GM12878 (cell line): Measurements from ENCODE around the gene GIT1. TPM values are rescaled to one million over a fixed set of nuclear protein-coding genes. Genes with fewer than 3 reads are reported as not detected.

Source experiments
- ATAC-seq: fragments of 200-7000 bp; cut with Tn5 transposase; 3 replicates; pipeline ENCODE4 v1.9.1; 2020; ENCODE audit warnings: mild to moderate bottlenecking, moderate library complexity
- BruUV-seq: library from RNA; stranded (reverse); fragments of 400-500 nt; replicated peaks from 2 replicates; lab custom pipeline; 2021; lab: Mats Ljungman, UMichigan
- CTCF ChIA-PET: fragments of 300-600 bp; sonication (Branson Sonifier 250); formaldehyde crosslinking; extraction: SDS; loops from one replicate; lab custom pipeline; 2021; ENCODE audit warnings: inconsistent platforms; lab: Yijun Ruan, JAX
- POLR2A ChIA-PET: fragments of 350-600 bp; formaldehyde crosslinking; extraction: SDS; loops from one replicate; lab custom pipeline; 2021; ENCODE audit warnings: inconsistent platforms; lab: Charles Lee
- RAD21 ChIA-PET: fragments of 300-600 bp; sonication (Branson Sonifier 250); formaldehyde crosslinking; loops from one replicate; lab custom pipeline; 2023; ENCODE audit warnings: antibody characterized with exemption; ENCODE audit not compliant: unreplicated experiment; lab: Charles Lee
- SMC1A ChIA-PET: fragments of 300-600 bp; sonication (Branson Sonifier 250); formaldehyde crosslinking; loops from one replicate; lab custom pipeline; 2023; ENCODE audit not compliant: unreplicated experiment, uncharacterized antibody; lab: Charles Lee
- DNase-seq: peaks from one replicate; pipeline ENCODE4 v3.0.0-alpha.2; 2011; ENCODE audit warnings: low read depth, low spot score
- FAIRE-seq: peaks from 3 replicates; lab custom pipeline; 2011; peaks lifted over from hg19 to GRCh38; lab: Jason Lieb, UNC
- H2AFZ ChIP-seq: 2 replicates; pipeline ENCODE4 v1.6.0; 2011; ENCODE audit warnings: low read depth, low read length, control low read depth; ENCODE audit not compliant: control insufficient read depth
- H3K27ac ChIP-seq: 2 replicates; pipeline ENCODE4 v1.5.1; 2011; ENCODE audit warnings: control low read depth; ENCODE audit not compliant: control insufficient read depth, insufficient read depth
- H3K27me3 ChIP-seq, 2 experiments: replicated peaks in 1 of 2; 2 replicates each; pipeline versions ENCODE4 v1.6.0 to v1.6.1; 2011; ENCODE audit warnings: low read length in 1 of 2; ENCODE audit not compliant: control insufficient read depth in 2 of 2, insufficient read depth in 2 of 2
- H3K36me3 ChIP-seq, 2 experiments: 2 replicates each; pipeline ENCODE4 v1.5.1; 2011; ENCODE audit warnings: low read length in 1 of 2; ENCODE audit not compliant: control insufficient read depth in 2 of 2, insufficient read depth in 2 of 2
- H3K4me1 ChIP-seq: 2 replicates; pipeline ENCODE4 v1.6.1; 2011; ENCODE audit warnings: mild to moderate bottlenecking, low read length, moderate library complexity, mixed read lengths; ENCODE audit not compliant: control insufficient read depth, insufficient read depth
- H3K4me2 ChIP-seq: 2 replicates; pipeline ENCODE4 v1.6.0; 2011; ENCODE audit warnings: control low read depth; ENCODE audit not compliant: control insufficient read depth, insufficient read depth
- H3K4me3 ChIP-seq: fragments of 200-600 bp; sonication (generic); 2 replicates; pipeline ENCODE4 v1.5.1; 2016
- H3K79me2 ChIP-seq: 2 replicates; pipeline ENCODE4 v1.6.0; 2011; ENCODE audit warnings: low read length; ENCODE audit not compliant: control insufficient read depth, insufficient read depth
- H3K9ac ChIP-seq: 2 replicates; pipeline ENCODE4 v1.8.0; 2011; ENCODE audit warnings: low read length, control low read depth, mixed read lengths; ENCODE audit not compliant: control insufficient read depth, insufficient read depth
- H3K9me3 ChIP-seq: replicated peaks from 3 replicates; pipeline ENCODE4 v1.5.1; 2011; ENCODE audit warnings: mild to moderate bottlenecking, low read length; ENCODE audit not compliant: control insufficient read depth, insufficient read depth
- H4K20me1 ChIP-seq: 2 replicates; pipeline ENCODE4 v1.6.0; 2011; ENCODE audit not compliant: control insufficient read depth, insufficient read depth
- BHLHE40 ChIP-seq, 2 experiments: fragments of 450-650 bp in 1 of 2; IDR thresholded peaks; 2 replicates each; pipeline ENCODE4 v1.6.1; 2011 to 2017; ENCODE audit warnings: low read depth in 2 of 2, borderline replicate concordance in 1 of 2, improper control_type of control experiment in 1 of 2, low read length in 1 of 2, mild to moderate bottlenecking in 1 of 2
- HDAC6 ChIP-seq: fragments of 200-600 bp; sonication (generic); IDR thresholded peaks from one replicate; pipeline ENCODE4 v1.8.0; 2017; ENCODE audit warnings: antibody characterized with exemption; ENCODE audit not compliant: unreplicated experiment
- IRF4 ChIP-seq: IDR thresholded peaks from 2 replicates; pipeline ENCODE4 v1.6.1; 2011; ENCODE audit warnings: low read depth, low read length
- JUNB ChIP-seq: IDR thresholded peaks from 2 replicates; pipeline ENCODE4 v1.6.1; 2016; ENCODE audit warnings: antibody characterized with exemption, mild to moderate bottlenecking
- MEF2B ChIP-seq: fragments of 450-650 bp; IDR thresholded peaks from 2 replicates; pipeline ENCODE4 v1.6.1; 2018; ENCODE audit warnings: mild to moderate bottlenecking, moderate library complexity; ENCODE audit not compliant: partially characterized antibody, poor library complexity, severe bottlenecking
- SMARCA5 ChIP-seq: fragments of 450-650 bp; IDR thresholded peaks from 2 replicates; pipeline ENCODE4 v1.6.1; 2017; ENCODE audit warnings: mild to moderate bottlenecking
- YY1 ChIP-seq: IDR thresholded peaks from 2 replicates; pipeline ENCODE4 v1.6.1; 2011; ENCODE audit warnings: low read depth, mild to moderate bottlenecking, low read length
- WGBS: methylation state at CpG from one replicate; pipeline ENCODE4 v1.1.6; 2016; ENCODE audit warnings: low lambda C conversion rate; ENCODE audit not compliant: insufficient replicate concordance, insufficient coverage; ENCODE audit errors: missing lambda C conversion rate; 5-methylcytosine and 5-hydroxymethylcytosine counted together
- in situ Hi-C: fragments of 300-500 bp; cut with MboI; formaldehyde crosslinking; loops from 9 replicates; pipeline ENCODE4 v1.14.3; 2018; ENCODE audit warnings: mixed read lengths
- intact Hi-C: fragments of 100-400 bp; cut with micrococcal nuclease; formaldehyde crosslinking; loops from one replicate; pipeline ENCODE4 v1.14.2; 2022; ENCODE audit not compliant: unreplicated experiment
- polyA plus RNA-seq, 11 experiments: library from polyadenylated mRNA; depleted of rRNA in 4 of 11; unstranded in 6 of 11; stranded (reverse) in 5 of 11; fragments of >200 nt; fragmentation: Nextera tagmentation in 4 of 11; fragmentation: Illumina TruSeq in 1 of 11; extraction: Ambion mirVana in 4 of 11; extraction: Trizol in 1 of 11; gene quantifications; 1 replicate in 1 of 11; 2 replicates in 10 of 11; pipeline versions ENCODE4 v1.2.1 to v1.2.3, GENCODE V29; 2011 to 2016; ENCODE audit warnings: inconsistent platforms in 2 of 11, missing spikeins in 2 of 11, low read depth in 1 of 11
- total RNA-seq, 4 experiments: library from RNA; depleted of rRNA in 3 of 4; stranded (reverse); fragments of >200 nt in 3 of 4; fragmentation: Illumina TruSeq in 1 of 4; extraction: Trizol in 1 of 4; gene quantifications; 2 replicates each; pipeline versions ENCODE4 v1.2.1 to v1.2.3, GENCODE V29; 2013 to 2021

GIT1 gene
- total and polyA plus RNA-seq, 10 of the 15 experiments (the other 5 are each of a cell fraction or from before 2014, with no cell fraction given), result 0.24 to 45.3 (median 20.9) TPM

GRCh38 chr17:29575511-29576213, 13.8 kb downstream of the GIT1 start:
- Histone ChIP-seq H2AFZ (no peak overlapping the region), H3K4me2 (no peak overlapping the region), H3K4me3 (no peak overlapping the region), H3K79me2 (no peaks in the 10 kb centered on the region), H3K27ac (no peak overlapping the region), H3K9me3 (no peaks in the 10 kb centered on the region), H4K20me1 (no peaks in the 10 kb centered on the region), H3K36me3 (peaks cover 8 to 19% of the 10 kb centered on the region in 2 experiments; a peak in 3 of 4 replicates), H3K27me3 (no peaks in the 10 kb centered on the region), H3K9ac (no peak overlapping the region), H3K4me1 (0 out of 2 replicates have a peak, but pooled peaks cover 7% of the 10 kb centered on the region)
- DNase-seq (no peak), ATAC-seq (no peak), FAIRE-seq (no peak)
- SMC1A ChIA-PET, result interaction anchor here (1.3 to 1.5 kb wide), 2 partner anchors 42 to 206 kb away, joined by 3 to 4 read pairs; no protein-coding TSS in a partner anchor
- WGBS, result 89% methylated on average over 28 of the region's 28 CpGs
- in situ Hi-C loops (no loop called here), intact Hi-C loops (no loop called here)
- TF ChIP-seq JUNB, result no peak
- no peak for TF ChIP-seq YY1
- TF ChIP-seq SMARCA5, result no peak
- no peak for TF ChIP-seq IRF4
- no peak for TF ChIP-seq BHLHE40 (IDR thresholded peaks at IDR 0.05; ENCODE audit: borderline replicate concordance in 1 of 2, low read depth in 2 of 2, low read length in 1 of 2)
- TF ChIP-seq HDAC6, result no peak
- no peak for TF ChIP-seq MEF2B
- BruUV-seq, result no TSS peak
- CTCF ChIA-PET, result interaction anchor here (0.8 to 2.4 kb wide), 3 partner anchors 12 to 17 kb away, joined by 3 to 15 read pairs (median 3); partner anchors contain the start of gene ANKRD13B
- RAD21 ChIA-PET, result interaction anchor here (2.3 kb wide), 1 partner anchor 16 kb away, joined by 9 read pairs; no protein-coding TSS in a partner anchor
- POLR2A ChIA-PET, result interaction anchor here (1.0 kb wide), 1 partner anchor 13 kb away, joined by 4 read pairs; no protein-coding TSS in a partner anchor
